Measurements from ENCODE around the gene TAGLN2.
A peak's percentile ranks its signal among the peaks of the same experiment; 100 is the strongest.

Gene TAGLN2

DNA sequence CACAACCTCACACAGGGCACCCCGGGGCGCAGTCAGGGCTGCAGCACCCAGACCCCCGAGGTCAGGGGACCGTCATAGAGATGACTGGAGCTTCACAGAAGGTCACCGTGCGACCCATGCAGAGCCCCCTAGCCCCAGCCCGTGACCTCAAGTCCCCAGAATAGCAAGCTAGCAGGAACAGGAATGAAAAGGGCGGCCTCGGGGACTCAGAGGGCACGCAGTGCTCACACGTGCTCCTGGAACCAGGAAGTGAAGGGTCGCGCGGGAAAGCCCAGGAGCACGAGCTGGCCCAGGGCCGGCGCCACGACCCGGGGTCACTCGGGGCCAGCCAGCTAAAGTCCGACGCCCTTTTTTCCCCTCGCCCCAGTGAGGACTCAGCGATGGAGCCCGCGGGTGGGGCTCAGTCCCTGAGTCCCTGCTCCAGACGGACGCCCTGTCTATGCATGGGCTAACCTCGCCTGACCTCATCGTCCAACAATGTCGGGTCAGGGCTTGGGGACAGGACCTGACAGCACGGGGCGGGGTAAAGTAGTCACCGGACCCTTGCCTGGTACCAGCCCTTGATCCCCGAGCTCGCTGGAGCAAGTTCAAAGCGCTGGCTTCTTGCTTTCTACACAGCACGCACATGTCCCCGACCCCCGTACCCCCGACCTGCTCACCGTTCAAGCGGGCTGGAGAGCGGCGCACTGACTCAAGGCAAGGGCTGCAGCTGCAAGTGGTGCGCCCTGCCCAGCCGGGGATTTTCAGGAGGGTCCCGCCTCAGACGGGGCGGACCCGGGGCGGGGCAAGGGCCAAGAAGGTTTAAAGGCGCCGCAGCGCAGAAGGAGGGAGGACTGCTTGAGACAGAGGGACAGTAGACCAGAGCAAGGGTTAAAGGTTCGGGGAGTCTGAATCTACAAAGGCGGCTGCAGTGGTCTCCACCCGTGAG lies at the start of gene TAGLN2:
TAGLN2 (minus strand) TSS at position 717 of the 928 bp plus-strand sequence. CDS start 4,998 bp downstream, outside the sequence.
- peaks cover 21% of the 10 kb centered on the region for H3K4me1 ChIP-seq (ENCODE audit: insufficient read depth, low read length)
- H3K9ac ChIP-seq (ENCODE audit: low read depth, low read length), result peak within 1 kb of the TSS; percentile 56

DNA sequence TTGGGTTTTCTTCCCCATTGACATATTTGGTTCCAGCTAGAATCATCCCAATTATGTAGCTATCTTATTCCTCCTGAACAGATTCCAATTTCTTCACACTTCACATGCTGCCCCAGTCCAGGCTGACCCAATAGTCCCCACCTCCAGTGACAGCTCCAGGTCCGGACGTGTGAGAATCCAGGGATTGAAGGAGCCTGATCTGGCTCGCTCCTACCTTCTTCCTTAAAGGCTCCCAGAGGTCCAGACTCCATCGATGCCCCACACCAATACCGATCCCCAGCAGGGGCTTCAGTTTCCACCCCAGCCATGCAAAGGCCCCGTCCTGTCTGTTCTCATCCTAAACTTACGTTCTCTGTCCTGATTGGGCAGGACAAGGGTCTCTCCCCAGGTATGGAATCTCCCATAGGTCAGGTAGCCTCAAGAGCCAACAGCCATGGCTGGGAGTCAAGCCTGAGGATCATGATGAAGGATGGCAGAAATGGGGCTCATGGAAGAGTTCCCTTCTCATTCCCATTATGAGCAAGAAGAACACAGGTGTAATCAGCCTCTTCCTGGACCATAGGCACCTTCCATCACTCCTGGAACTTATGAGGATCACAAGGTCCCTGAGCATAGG lies 49.2 kb upstream of the TAGLN2 start:
- no peaks in the 10 kb centered on the region for H3K36me3 ChIP-seq (ENCODE audit: insufficient read depth, low read length)
- no peaks in the 10 kb centered on the region for H3K4me1 ChIP-seq (ENCODE audit: insufficient read depth, low read length)
- no peak overlapping the region for H3K9ac ChIP-seq (ENCODE audit: low read depth, low read length)
- no peaks in the 10 kb centered on the region for H3K9me3 ChIP-seq (ENCODE audit: control insufficient read depth, insufficient read depth, low read length)

More for the DNA sequence above, at the start of gene TAGLN2:
- Histone ChIP-seq H3K9me3 (ENCODE audit: control insufficient read depth, insufficient read depth, low read length) (no peaks in the 10 kb centered on the region), H3K36me3 (ENCODE audit: insufficient read depth, low read length) (no peaks in the 10 kb centered on the region)

DNA sequence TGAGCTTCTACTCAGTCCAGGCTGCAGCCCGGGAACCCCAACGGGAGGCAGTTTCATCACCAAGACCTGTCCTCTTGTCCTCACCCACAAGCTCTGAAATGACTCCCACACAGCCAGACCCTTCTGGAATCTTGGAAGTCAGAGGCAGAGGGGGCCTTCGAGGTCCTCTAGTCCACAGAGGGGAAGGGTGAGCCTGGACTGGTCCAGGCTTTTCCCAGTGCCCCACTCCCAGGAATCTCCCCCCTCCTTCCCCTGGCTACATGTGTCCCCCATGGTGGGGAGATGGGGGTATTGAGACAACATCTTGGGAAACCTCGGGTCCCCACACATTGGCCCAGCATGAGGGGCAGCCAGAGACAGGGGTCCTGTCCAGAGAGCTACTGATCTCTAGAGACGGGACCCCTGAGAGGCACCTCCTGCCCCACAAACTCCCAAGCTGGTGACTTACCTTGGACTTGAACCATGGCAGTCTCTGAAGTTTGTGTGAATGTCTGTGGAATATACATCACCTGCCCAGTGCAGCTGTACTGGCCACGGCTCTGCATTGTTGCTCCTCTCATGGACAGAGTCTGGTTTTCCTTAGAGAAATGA lies 48.1 kb upstream of the TAGLN2 start:
- no peaks in the 10 kb centered on the region for H3K9me3 ChIP-seq (ENCODE audit: control insufficient read depth, insufficient read depth, low read length)
- no peaks in the 10 kb centered on the region for H3K36me3 ChIP-seq (ENCODE audit: insufficient read depth, low read length)
- H3K4me1 ChIP-seq (ENCODE audit: insufficient read depth, low read length), result no peaks in the 10 kb centered on the region
- H3K9ac ChIP-seq (ENCODE audit: low read depth, low read length), result no peak overlapping the region

DNA sequence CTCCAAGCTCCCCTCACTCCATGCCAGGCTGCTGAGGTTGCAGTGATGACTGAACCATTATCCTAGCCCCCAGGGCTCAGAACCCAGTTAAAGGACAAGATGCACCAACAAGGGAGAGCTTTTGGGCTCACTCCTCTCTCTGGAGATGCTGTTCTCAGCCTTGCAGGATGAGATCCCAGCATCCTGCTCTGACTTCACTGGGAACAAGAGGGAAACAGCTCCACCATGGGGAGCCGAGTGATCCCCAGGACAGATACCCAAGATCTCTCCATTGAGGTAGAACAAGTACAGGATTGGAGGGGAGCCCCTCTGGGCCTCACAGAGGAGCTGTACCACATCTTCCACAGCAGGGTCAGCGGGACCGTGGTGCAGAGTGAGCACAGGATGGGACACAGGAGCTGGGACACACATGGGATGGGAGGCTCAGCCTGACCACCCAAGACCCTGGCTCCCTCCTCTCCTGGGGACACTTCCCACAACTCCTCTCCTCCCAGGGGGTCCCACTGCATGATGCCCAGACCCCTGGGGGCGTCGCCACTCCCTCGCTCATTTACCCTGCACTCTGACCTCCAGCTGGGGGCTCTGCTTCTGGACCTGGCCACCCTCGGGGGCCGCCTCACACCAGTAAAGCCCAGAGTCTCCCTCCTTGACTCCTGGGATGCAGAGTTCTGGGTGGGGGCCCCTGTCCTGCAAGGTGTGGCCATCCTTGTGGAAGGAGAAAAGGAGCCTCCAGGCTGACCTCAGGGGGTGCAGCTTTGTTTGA lies 47.3 kb upstream of the TAGLN2 start:
- Histone ChIP-seq H3K9ac (ENCODE audit: low read depth, low read length) (no peak overlapping the region), H3K9me3 (ENCODE audit: control insufficient read depth, insufficient read depth, low read length) (no peaks in the 10 kb centered on the region), H3K36me3 (ENCODE audit: insufficient read depth, low read length) (no peaks in the 10 kb centered on the region), H3K4me1 (ENCODE audit: insufficient read depth, low read length) (no peaks in the 10 kb centered on the region)

DNA sequence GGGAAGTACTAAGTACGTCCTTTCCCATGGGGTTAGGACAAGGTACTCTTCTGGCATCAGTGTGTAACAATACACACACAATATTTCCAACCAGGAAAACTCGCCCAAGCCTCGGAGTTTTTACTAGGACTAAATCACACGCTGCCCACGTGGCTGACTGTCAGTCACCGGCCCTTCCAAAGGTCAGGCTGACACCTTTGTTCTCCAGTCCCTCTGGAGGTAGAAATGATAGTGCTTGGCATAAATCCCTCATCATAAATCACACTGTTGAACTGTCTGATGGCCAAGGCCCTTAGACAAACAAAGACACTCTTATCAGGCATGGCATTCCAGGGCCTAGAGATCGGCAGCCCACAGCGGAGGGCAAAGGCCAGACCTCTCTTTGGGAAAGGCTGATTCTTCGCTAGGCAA lies 45.6 kb upstream of the TAGLN2 start:
- H3K9ac ChIP-seq (ENCODE audit: low read depth, low read length), result no peak overlapping the region
- no peaks in the 10 kb centered on the region for H3K36me3 ChIP-seq (ENCODE audit: insufficient read depth, low read length)
- no peaks in the 10 kb centered on the region for H3K4me1 ChIP-seq (ENCODE audit: insufficient read depth, low read length)
- H3K9me3 ChIP-seq (ENCODE audit: control insufficient read depth, insufficient read depth, low read length), result no peaks in the 10 kb centered on the region

DNA sequence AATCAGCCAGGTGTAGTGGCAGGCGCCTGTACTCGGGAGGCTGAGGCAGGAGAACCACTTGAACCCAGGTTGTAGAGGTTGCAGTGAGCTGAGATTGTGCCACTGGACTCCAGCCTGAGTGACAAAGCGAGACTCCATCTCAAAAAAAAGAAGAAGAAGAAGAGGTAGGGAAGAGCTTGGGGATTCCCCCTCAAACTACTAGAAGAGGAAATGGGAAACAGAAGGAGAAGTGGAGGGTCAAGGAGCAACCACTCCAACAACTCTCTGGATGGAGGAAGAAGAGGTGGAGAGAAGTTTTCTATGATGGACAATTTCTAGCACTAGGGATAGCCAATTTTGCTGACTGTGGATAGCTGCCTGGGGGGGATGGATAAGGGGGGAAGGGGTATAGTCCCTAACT lies 43.6 kb upstream of the TAGLN2 start:
- Histone ChIP-seq H3K9ac (ENCODE audit: low read depth, low read length) (no peak overlapping the region), H3K36me3 (ENCODE audit: insufficient read depth, low read length) (no peaks in the 10 kb centered on the region)

DNA sequence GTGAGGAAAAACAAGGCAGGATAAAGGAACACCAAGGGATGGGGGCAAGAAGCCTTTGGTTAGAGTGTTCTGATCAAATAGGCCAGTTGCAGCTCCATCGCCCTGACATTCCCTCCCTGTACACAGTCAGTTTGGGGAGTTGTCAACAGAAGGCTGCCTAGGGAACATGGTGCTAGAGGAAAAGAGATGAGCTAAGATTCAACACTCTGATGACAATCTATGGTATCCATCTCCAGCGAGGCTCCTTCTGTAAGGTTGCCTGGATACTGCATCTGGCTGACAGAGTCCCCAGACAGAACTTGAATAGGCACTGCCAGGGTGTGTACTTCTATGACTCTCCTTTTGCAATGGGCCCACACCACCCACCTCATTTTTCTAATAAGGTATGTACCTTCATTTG lies 40.0 kb upstream of the TAGLN2 start:
- no peaks in the 10 kb centered on the region for H3K36me3 ChIP-seq (ENCODE audit: insufficient read depth, low read length)
- H3K4me1 ChIP-seq (ENCODE audit: insufficient read depth, low read length), result no peaks in the 10 kb centered on the region

More for the DNA sequence above, 43.6 kb upstream of the TAGLN2 start:
- Histone ChIP-seq H3K4me1 (ENCODE audit: insufficient read depth, low read length) (no peaks in the 10 kb centered on the region), H3K9me3 (ENCODE audit: control insufficient read depth, insufficient read depth, low read length) (no peaks in the 10 kb centered on the region)

DNA sequence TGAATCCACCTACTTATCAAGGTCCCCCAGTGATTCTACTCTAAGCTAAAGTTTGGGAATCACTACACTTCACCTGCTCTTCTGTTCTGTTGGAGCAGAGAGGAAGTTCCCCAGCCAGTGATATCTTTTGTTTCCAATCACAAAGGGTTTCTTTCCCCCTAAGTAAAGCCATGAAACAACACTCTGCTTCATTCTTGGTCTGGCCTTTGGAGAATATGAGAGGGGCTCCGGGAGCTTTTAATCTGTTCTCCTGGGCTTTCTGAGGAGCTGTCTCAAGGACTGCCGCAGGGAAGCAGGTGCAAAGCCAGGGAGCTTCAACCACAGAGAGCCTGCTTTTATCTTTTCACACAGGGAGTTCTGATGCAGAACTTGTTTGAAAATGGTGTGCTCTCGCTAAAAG lies 38.8 kb upstream of the TAGLN2 start:
- Histone ChIP-seq H3K36me3 (ENCODE audit: insufficient read depth, low read length) (no peaks in the 10 kb centered on the region), H3K9ac (ENCODE audit: low read depth, low read length) (no peak overlapping the region)

More for the DNA sequence above, 40.0 kb upstream of the TAGLN2 start:
- no peaks in the 10 kb centered on the region for H3K9me3 ChIP-seq (ENCODE audit: control insufficient read depth, insufficient read depth, low read length)
- H3K9ac ChIP-seq (ENCODE audit: low read depth, low read length), result no peak overlapping the region

DNA sequence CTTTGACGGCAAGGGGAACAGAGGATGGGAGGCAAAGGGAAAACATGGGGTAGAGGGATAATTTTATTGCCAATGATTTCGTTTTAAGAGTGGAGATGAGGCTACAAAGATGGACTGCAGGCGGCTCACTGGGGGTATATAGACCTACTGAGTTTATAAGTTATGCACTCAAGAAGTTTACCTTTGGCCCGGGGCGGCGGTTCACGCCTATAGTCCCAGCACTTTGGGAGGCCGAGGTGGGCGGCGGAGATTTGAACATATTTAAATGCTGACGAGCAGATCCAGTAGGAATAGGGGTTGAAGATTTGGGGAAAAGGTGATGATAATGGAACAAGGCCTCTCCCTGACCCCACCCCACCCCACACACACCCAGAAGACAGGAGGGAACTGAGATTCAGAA lies 36.9 kb upstream of the TAGLN2 start:
- H3K9me3 ChIP-seq (ENCODE audit: control insufficient read depth, insufficient read depth, low read length), result no peaks in the 10 kb centered on the region
- H3K4me1 ChIP-seq (ENCODE audit: insufficient read depth, low read length), result no peaks in the 10 kb centered on the region
- no peaks in the 10 kb centered on the region for H3K36me3 ChIP-seq (ENCODE audit: insufficient read depth, low read length)
- H3K9ac ChIP-seq (ENCODE audit: low read depth, low read length), result no peak overlapping the region

More for the DNA sequence above, 38.8 kb upstream of the TAGLN2 start:
- H3K9me3 ChIP-seq (ENCODE audit: control insufficient read depth, insufficient read depth, low read length), result no peaks in the 10 kb centered on the region
- H3K4me1 ChIP-seq (ENCODE audit: insufficient read depth, low read length), result no peaks in the 10 kb centered on the region

DNA sequence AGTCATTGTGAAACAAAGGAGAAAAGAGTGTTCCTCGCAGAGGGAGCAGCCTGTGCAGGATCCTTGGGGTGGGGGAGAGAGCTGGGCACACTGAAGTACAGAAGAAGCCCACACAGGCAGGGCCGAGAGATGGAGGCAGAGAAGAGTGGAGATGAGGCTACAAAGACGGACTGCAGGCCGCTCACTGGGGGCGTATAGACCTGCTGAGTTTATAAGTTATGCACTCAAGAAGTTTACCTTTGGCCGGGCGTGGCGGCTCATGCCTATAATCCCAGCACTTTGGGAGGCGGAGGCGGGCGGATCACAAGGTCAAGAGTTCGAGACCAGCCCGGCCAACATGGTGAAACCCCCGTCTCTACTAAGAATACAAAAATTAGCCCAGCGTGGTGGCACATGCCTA lies 36.3 kb upstream of the TAGLN2 start:
- no peaks in the 10 kb centered on the region for H3K9me3 ChIP-seq (ENCODE audit: control insufficient read depth, insufficient read depth, low read length)

DNA sequence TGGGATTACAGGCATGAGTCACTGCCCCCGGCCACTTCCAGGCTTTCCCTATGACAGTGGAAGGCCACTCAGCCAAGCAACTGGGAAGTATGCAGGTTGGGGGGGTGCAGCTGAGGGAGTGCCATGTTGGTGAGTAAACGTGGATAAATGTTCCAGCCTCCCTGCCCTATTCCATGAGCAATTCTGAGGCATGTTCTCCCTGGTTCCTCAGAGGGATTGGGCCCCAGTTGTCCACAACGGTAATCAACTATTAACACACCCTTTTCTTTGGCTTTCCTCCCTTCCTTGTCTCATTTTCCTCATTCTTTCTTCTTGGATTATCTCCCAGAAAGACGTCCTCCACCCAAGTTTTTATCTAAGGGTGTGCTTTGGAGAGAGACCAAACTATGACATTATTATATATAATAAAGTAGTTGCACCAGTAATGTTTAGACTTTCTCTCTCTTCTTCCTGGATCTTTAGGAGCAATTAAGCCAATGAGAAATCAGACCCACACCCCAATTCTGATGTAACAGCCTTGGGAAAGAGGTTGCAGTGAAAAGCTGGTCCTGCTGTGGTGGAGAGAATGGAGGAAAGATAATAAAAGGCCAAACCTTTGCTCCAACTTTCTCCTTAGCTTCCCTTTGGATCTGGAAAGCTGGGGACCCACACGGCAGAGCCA lies 35.5 kb upstream of the TAGLN2 start:
- Histone ChIP-seq H3K9me3 (ENCODE audit: control insufficient read depth, insufficient read depth, low read length) (no peaks in the 10 kb centered on the region), H3K36me3 (ENCODE audit: insufficient read depth, low read length) (no peaks in the 10 kb centered on the region), H3K9ac (ENCODE audit: low read depth, low read length) (no peak overlapping the region), H3K4me1 (ENCODE audit: insufficient read depth, low read length) (no peaks in the 10 kb centered on the region)

More for the DNA sequence above, 36.3 kb upstream of the TAGLN2 start:
- Histone ChIP-seq H3K4me1 (ENCODE audit: insufficient read depth, low read length) (no peaks in the 10 kb centered on the region), H3K36me3 (ENCODE audit: insufficient read depth, low read length) (no peaks in the 10 kb centered on the region), H3K9ac (ENCODE audit: low read depth, low read length) (no peak overlapping the region)

DNA sequence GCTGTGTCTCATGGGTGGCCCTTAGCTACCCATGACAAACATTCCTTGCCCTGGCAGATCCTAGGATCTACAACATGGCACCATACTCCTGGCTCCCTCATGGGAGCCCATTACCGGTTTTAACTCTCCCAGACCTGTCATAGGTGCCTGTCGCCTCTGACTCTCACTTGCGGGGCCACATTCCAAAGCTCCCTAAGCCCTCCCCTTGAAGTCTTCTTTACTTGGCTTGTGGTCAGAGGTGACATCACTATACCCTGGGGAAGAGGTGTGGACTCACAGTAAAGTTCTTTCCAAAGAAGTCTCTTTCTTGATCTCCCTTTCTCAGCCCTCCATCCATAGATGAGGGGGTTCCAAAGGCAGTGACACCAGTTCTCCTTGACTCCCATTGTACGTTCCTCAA lies 34.1 kb upstream of the TAGLN2 start:
- no peaks in the 10 kb centered on the region for H3K4me1 ChIP-seq (ENCODE audit: insufficient read depth, low read length)
- no peak overlapping the region for H3K9ac ChIP-seq (ENCODE audit: low read depth, low read length)
- no peaks in the 10 kb centered on the region for H3K36me3 ChIP-seq (ENCODE audit: insufficient read depth, low read length)
- no peaks in the 10 kb centered on the region for H3K9me3 ChIP-seq (ENCODE audit: control insufficient read depth, insufficient read depth, low read length)

DNA sequence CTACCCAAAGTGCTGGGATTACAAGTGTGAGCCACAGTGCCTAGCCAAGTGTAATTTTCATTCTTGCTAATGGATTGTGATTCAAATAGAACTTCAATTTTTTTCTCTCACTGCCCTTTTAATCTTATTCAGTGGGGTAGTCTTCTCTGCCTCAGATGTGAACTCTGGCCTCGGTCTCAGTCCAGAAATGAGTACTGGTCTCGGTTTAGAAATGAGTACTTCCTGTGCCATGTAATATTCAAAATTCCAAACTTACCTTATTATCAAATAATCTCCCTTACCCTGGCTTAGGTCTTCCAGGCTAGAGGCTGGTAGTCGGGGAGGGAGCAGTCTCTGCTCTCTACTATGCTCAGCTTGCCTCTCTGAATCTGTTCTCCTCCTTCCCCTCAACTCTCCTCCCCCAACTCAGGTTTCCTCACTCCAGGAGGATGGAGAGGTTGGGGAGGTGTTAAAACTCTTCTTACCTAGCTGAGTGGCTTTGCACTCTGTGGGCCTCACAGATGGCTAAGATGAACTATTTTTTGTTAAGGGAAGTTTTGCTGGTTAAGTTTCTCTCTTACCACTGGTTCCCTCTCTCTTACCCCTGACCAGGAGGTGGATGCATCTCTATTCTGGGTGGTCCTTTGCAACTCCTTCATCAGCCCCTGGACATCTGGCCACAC lies 33.5 kb upstream of the TAGLN2 start:
- Histone ChIP-seq H3K36me3 (ENCODE audit: insufficient read depth, low read length) (no peaks in the 10 kb centered on the region), H3K9ac (ENCODE audit: low read depth, low read length) (no peak overlapping the region), H3K4me1 (ENCODE audit: insufficient read depth, low read length) (no peaks in the 10 kb centered on the region), H3K9me3 (ENCODE audit: control insufficient read depth, insufficient read depth, low read length) (no peaks in the 10 kb centered on the region)
